ENCODE results near the gene MICAL3. TPM values are rescaled to one million over a fixed set of nuclear protein-coding genes. Genes with fewer than 3 reads are reported as not detected.

The MICAL3 gene
- total RNA-seq, 4 donors from 2014 or later, result 84.2 to 290 (median 151) TPM

DNA sequence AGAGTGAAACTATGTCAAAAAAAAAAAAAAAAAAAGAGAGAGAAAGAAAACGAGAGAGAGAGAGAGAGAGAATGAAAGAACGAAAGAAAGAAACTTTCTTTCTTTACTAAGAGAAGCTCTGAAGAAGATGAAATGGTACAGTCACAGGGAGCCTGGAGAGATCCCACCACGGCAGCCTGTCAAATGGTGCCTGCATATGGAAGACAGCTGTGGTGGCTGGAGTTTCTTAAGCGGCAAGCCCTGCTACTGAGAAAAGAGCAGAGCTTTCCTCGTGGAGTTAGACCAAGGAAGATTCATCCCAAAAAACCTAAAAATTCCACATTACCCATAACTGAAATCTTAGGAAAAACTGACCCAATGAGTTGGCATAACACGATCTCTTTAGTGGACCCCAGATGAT is 66.7 kb downstream of the MICAL3 start:
- intact Hi-C loops (cut with DNase I; ENCODE audit: low total_unique reads) (no loop called here), in situ Hi-C loops (cut with MboI; ENCODE audit: low pct_ligation_motif_present in 1 of 4, low pct_unique_long_range_greater_than_20kb in 1 of 4, low sequenced_read_pairs in 3 of 4) (no loop called here)
- WGBS, 2 donors (ENCODE audit: low coverage in 1 of 2), result 68 to 83% methylated on average over 4 to 6 of the region's 6 CpGs
- TF ChIP-seq POLR2A (IDR thresholded peaks at IDR 0.05) (no peak), EP300 (IDR thresholded peaks at IDR 0.05; ENCODE audit: low read depth) (no peak), POLR2AphosphoS5 (IDR thresholded peaks at IDR 0.05) (no peak)
- TF ChIP-seq, protein P1, sequence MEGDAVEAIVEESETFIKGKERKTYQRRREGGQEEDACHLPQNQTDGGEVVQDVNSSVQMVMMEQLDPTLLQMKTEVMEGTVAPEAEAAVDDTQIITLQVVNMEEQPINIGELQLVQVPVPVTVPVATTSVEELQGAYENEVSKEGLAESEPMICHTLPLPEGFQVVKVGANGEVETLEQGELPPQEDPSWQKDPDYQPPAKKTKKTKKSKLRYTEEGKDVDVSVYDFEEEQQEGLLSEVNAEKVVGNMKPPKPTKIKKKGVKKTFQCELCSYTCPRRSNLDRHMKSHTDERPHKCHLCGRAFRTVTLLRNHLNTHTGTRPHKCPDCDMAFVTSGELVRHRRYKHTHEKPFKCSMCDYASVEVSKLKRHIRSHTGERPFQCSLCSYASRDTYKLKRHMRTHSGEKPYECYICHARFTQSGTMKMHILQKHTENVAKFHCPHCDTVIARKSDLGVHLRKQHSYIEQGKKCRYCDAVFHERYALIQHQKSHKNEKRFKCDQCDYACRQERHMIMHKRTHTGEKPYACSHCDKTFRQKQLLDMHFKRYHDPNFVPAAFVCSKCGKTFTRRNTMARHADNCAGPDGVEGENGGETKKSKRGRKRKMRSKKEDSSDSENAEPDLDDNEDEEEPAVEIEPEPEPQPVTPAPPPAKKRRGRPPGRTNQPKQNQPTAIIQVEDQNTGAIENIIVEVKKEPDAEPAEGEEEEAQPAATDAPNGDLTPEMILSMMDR (IDR thresholded peaks at IDR 0.05), result no peak
- H3K36me3 ChIP-seq, result no peaks in the 10 kb centered on the region
- DNase-seq, result no peak
- no peak overlapping the region for H3K27ac ChIP-seq
- peaks cover 0 to 22% (median 16%) of the 10 kb centered on the region in 4 donors for H3K4me1 ChIP-seq
- no peaks in the 10 kb centered on the region for H3K9me3 ChIP-seq
- no peak overlapping the region for H3K4me3 ChIP-seq
- no peaks in the 10 kb centered on the region for H3K27me3 ChIP-seq

DNA sequence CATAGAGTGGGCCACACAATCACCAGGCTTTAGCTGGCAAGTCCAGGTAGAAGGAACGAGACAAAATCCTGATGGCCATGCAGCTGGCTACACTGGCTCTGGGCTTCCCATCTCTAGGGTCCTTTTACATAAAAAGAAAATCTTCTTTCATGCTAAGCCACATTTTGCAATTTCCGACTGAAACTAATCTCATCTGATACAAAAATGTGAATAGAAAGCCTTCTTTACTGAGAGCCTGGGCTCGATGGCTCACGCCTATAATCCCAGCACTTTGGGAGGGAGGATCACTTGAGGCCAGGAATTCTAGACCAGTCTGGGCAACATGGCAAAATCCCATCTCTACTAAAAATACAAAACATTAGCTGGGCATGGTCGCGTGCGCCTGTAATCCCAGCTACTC is 67.2 kb downstream of the MICAL3 start:
- in situ Hi-C loops (cut with MboI; ENCODE audit: low pct_ligation_motif_present in 1 of 4, low pct_unique_long_range_greater_than_20kb in 1 of 4, low sequenced_read_pairs in 3 of 4) (no loop called here), intact Hi-C loops (cut with DNase I; ENCODE audit: low total_unique reads) (no loop called here)
- H3K4me3 ChIP-seq, result no peak overlapping the region
- no peak for TF ChIP-seq EP300 (IDR thresholded peaks at IDR 0.05; ENCODE audit: low read depth)
- no peak for TF ChIP-seq POLR2A (IDR thresholded peaks at IDR 0.05)
- TF ChIP-seq, protein P1 (IDR thresholded peaks at IDR 0.05), result no peak
- TF ChIP-seq POLR2AphosphoS5 (IDR thresholded peaks at IDR 0.05), result no peak
- DNase-seq, result no peak
- no peaks in the 10 kb centered on the region for H3K27me3 ChIP-seq
- H3K27ac ChIP-seq, result no peak overlapping the region
- WGBS, 2 donors (ENCODE audit: low coverage in 1 of 2), result 90 to 93% methylated on average over 7 of the region's 7 CpGs
- H3K4me1 ChIP-seq, result peaks cover 0 to 22% (median 16%) of the 10 kb centered on the region in 4 donors
- H3K36me3 ChIP-seq, result no peaks in the 10 kb centered on the region
- H3K9me3 ChIP-seq, result no peaks in the 10 kb centered on the region

DNA sequence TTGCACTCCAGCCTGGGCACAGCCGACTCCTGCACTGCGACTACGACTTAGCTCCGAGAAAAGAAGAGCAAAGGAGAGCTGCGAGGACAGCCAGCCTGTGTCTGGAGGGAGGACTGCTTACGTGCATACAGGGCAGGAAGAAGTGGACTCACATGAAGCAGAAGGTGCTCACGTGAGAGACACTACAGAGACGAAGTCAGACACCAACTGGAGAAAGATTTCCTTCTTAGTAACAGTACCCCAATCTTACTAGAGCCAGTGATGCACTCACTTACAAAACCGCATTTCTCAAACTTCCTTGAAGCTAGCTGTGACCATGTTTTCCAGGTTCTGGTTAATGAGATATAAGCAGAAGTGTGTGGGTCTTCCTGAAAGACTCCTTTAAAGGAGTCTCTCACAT is 67.7 kb downstream of the MICAL3 start:
- Histone ChIP-seq H3K9me3 (no peaks in the 10 kb centered on the region), H3K27me3 (no peaks in the 10 kb centered on the region), H3K27ac (no peak overlapping the region), H3K4me3 (no peak overlapping the region), H3K36me3 (no peaks in the 10 kb centered on the region), H3K4me1 (peaks cover 0 to 22% (median 17%) of the 10 kb centered on the region in 4 donors)
- DNase-seq, result no peak
- TF ChIP-seq EP300 (IDR thresholded peaks at IDR 0.05; ENCODE audit: low read depth) (no peak), POLR2A (IDR thresholded peaks at IDR 0.05) (no peak), POLR2AphosphoS5 (IDR thresholded peaks at IDR 0.05) (no peak)
- TF ChIP-seq, protein P1 (IDR thresholded peaks at IDR 0.05), result no peak
- intact Hi-C loops (cut with DNase I; ENCODE audit: low total_unique reads), result no loop called here
- in situ Hi-C loops (cut with MboI; ENCODE audit: low pct_ligation_motif_present in 1 of 4, low pct_unique_long_range_greater_than_20kb in 1 of 4, low sequenced_read_pairs in 3 of 4), result no loop called here
- 97 to 100% methylated on average over 4 to 9 of the region's 9 CpGs for WGBS, 2 donors (ENCODE audit: low coverage in 1 of 2)

DNA sequence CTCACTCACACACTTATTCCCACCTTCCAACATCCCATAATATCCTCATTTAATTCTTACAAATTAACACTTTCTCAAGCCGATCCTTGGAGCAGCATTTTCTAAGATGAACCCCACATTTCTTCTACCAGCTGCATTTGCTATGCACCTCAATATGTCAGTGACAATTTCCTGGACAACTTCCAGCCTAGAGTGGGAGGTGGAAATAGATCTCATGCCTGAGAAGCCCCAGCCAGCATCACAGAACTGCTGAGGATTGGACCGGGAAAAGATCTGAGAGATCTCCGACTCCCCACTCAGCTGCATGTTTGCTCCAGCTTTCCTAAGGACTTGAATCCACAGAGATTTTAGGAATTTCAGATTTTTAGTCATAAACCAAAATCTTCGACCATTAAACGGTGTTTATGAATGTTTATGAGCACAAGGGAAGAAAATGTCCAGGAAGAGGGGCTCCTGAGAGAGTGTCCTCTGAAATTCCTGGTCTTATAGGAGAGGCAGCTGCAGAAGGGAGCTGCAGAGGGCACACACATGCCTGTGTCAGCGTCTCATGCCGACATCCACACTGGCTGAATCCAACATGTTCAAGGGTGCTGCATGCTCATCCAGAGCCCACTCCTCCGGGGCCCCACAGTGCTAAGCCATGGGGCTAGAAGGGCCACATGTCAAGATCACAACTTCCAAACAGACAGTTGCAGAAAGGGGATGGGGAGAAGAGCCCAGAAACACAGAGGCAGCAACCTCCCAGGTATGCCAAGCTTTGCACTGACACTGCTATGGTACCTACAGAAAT is 68.6 kb downstream of the MICAL3 start:
- peaks cover 5 to 29% (median 25%) of the 10 kb centered on the region in 4 donors for H3K4me1 ChIP-seq
- H3K27ac ChIP-seq, result peak overlapping the region in 1 of 4 donors; percentile 52
- TF ChIP-seq EP300 (IDR thresholded peaks at IDR 0.05; ENCODE audit: low read depth), result no peak
- TF ChIP-seq POLR2A (IDR thresholded peaks at IDR 0.05), result no peak
- TF ChIP-seq POLR2AphosphoS5 (IDR thresholded peaks at IDR 0.05), result no peak
- TF ChIP-seq, protein P1 (IDR thresholded peaks at IDR 0.05), result no peak
- no peak overlapping the region for H3K4me3 ChIP-seq
- no peaks in the 10 kb centered on the region for H3K27me3 ChIP-seq
- intact Hi-C loops (cut with DNase I; ENCODE audit: low total_unique reads) (no loop called here), in situ Hi-C loops (cut with MboI; ENCODE audit: low pct_ligation_motif_present in 1 of 4, low pct_unique_long_range_greater_than_20kb in 1 of 4, low sequenced_read_pairs in 3 of 4) (no loop called here)
- WGBS, 2 donors (ENCODE audit: low coverage in 1 of 2), result 74% methylated on average over 8 of the region's 8 CpGs; no CpG with 5 or more reads in 1 of the 2 donors
- H3K36me3 ChIP-seq, result no peaks in the 10 kb centered on the region
- DNase-seq, result no peak
- no peaks in the 10 kb centered on the region for H3K9me3 ChIP-seq
